D341Med (cell line): ENCODE measurements around the gene GART.

ENCODE experiments used
- DNase-seq: peaks from one replicate; pipeline ENCODE4 v3.0.0; 2012; ENCODE audit warnings: low spot score

GART gene

DNA sequence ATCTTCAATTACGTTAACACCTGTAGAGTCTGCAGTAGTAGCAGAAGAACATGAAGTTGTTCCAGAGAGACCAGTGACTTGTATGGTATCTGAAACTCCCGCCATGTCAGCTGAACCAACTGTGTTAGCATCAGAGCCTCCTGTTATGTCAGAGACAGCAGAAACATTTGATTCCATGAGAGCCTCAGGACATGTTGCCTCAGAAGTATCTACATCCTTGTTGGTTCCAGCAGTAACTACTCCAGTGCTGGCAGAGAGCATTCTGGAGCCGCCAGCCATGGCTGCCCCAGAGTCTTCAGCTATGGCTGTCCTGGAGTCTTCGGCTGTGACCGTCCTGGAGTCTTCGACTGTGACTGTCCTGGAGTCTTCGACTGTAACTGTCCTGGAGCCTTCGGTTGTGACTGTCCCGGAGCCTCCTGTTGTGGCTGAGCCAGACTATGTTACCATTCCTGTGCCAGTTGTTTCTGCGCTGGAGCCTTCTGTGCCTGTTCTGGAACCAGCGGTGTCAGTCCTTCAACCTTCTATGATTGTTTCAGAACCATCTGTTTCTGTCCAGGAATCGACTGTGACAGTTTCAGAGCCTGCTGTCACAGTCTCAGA is 11.2 kb upstream of the GART start:
- DNase-seq = no peak

DNA sequence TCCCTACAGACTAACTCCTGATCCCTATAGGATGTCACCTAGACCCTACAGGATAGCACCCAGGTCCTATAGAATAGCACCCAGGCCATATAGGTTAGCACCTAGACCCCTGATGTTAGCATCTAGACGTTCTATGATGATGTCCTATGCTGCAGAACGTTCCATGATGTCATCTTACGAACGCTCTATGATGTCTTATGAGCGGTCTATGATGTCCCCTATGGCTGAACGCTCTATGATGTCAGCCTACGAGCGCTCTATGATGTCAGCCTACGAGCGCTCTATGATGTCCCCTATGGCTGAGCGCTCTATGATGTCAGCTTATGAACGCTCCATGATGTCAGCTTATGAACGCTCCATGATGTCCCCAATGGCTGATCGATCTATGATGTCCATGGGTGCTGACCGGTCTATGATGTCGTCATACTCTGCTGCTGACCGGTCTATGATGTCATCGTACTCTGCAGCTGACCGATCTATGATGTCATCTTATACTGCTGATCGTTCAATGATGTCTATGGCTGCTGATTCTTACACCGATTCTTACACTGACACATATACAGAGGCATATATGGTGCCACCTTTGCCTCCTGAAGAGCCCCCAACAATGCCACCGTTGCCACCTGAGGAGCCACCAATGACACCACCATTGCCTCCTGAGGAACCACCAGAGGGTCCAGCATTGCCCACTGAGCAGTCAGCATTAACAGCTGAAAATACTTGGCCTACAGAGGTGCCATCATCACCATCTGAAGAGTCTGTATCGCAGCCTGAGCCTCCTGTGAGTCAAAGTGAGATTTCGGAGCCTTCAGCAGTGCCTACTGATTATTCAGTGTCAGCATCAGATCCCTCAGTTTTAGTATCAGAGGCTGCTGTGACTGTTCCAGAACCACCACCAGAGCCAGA is 10.4 kb upstream of the GART start:
- DNase-seq = no peak

DNA sequence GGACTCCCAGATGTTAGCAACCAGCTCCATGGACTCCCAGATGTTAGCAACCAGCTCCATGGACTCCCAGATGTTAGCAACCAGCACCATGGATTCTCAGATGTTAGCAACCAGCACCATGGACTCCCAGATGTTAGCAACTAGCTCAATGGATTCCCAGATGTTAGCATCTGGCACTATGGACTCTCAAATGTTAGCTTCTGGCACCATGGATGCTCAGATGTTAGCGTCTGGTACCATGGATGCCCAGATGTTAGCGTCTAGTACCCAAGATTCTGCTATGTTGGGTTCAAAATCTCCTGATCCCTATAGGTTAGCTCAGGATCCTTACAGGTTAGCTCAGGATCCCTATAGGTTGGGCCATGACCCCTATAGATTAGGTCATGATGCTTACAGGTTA is 9.7 kb upstream of the GART start:
- no peak for DNase-seq

DNA sequence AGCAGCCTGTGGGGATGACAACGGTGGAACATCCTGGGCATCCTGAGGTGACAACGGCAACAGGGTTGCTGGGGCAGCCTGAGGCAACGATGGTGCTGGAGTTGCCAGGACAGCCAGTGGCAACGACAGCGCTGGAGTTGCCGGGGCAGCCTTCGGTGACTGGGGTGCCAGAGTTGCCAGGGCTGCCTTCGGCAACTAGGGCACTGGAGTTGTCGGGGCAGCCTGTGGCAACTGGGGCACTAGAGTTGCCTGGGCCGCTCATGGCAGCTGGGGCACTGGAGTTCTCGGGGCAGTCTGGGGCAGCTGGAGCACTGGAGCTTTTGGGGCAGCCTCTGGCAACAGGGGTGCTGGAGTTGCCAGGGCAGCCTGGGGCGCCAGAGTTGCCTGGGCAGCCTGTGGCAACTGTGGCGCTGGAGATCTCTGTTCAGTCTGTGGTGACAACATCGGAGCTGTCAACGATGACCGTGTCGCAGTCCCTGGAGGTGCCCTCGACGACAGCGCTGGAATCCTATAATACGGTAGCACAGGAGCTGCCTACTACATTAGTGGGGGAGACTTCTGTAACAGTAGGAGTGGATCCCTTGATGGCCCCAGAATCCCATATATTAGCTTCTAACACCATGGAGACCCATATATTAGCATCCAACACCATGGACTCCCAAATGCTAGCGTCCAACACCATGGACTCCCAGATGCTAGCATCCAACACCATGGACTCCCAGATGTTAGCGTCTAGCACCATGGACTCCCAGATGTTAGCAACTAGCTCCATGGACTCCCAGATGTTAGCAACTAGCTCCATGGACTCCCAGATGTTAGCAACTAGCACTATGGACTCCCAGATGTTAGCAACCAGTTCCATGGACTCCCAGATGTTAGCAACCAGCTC is 9.1 kb upstream of the GART start:
- no peak for DNase-seq

DNA sequence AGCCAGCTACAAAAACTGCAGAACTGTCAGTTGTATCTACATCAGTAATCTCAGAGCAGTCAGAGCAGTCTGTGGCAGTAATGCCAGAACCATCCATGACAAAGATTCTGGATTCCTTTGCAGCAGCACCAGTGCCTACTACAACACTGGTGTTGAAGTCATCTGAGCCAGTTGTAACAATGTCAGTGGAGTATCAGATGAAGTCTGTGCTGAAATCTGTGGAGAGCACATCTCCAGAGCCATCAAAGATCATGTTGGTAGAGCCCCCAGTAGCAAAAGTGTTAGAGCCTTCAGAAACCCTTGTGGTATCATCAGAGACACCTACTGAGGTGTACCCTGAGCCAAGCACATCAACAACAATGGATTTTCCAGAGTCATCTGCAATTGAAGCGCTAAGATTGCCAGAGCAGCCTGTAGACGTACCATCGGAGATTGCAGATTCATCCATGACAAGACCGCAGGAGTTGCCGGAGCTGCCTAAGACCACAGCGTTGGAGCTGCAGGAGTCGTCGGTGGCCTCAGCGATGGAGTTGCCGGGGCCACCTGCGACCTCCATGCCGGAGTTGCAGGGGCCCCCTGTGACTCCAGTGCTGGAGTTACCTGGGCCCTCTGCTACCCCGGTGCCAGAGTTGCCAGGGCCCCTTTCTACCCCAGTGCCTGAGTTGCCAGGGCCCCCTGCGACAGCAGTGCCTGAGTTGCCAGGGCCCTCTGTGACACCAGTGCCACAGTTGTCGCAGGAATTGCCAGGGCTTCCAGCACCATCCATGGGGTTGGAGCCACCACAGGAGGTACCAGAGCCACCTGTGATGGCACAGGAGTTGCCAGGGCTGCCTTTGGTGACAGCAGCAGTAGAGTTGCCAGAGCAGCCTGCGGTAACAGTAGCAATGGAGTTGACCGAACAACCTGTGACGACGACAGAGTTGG is 8.2 kb upstream of the GART start:
- DNase-seq = no peak

DNA sequence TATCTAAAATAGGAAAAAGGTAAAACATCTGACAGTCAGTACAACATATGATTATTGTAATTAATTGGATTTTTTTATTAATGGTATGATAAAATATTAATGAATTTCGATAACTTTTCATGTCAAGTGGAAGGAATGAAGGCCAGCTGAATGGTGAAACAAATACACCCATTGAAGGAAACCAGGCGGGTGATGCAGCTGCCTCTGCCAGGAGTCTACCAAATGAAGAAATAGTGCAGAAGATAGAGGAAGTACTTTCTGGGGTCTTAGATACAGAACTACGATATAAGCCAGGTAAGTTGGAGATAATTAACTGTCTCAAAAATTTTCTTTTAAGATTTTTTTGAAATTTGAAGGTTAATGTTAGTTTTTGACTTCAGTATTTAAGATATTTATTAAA is 4.2 kb upstream of the GART start:
- no peak for DNase-seq

DNA sequence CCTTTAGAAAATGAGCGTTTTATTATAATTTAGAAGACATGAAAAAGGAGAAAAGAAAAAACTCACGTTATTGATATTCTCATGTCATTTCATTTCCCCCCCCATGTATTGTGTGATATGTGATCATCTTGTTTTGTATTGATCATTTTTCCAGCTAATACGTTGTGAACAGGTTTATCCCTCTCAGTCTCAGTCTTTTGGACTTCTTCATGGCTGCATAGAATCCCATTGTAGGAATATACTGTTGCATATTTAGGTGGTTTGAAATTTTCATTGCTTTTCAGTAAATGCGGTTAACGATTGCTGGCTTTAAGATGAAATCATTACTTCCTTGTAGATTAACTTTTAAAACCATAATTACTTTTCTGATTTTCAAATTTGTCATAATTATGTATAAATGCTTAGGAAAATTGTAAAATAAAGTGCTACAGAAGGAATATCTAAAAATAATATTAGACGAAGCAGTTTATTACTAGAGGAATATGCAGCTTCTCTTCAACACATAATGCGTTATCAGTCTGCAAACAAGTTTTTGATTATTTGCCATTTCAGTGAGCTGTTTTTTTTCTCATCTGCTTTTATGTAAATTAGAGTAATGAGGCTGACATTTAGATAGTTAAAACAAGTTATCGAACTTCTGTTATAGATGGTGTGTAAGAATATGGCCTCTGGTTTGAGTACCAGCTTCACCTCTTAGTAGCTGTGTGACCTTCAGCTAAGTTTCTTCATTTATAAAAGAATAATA is 2.7 kb upstream of the GART start:
- DNase-seq = no peak

DNA sequence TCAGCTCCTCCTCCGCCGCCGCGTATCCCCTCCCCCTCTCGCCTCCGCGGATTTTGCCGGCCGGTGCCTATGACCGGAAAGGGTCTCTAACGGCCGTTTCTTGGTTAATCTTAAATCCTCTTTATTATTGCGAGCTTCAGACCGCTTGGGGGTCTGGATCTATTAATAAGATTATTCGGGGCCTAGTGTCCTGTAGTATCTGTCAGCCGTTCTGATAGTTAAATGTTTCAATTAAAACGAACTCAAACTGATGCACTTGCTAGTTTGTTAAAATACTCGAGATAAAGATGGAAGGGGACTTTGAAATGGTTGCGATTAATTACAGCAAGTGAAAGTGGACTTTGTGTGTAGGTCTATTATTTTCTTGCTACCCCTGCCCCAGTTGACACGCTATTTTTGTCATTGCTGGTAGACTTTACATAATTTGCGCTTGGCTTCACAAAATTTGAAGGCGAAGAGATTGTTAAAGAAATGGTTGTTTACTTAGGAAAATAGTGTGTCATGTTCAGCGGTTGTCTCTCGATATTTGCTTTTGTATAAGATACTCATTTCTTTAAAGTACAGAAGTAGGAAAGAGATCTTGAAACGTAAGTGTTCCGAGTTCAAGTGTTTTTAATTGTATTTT is 1.7 kb upstream of the GART start:
- no peak for DNase-seq

DNA sequence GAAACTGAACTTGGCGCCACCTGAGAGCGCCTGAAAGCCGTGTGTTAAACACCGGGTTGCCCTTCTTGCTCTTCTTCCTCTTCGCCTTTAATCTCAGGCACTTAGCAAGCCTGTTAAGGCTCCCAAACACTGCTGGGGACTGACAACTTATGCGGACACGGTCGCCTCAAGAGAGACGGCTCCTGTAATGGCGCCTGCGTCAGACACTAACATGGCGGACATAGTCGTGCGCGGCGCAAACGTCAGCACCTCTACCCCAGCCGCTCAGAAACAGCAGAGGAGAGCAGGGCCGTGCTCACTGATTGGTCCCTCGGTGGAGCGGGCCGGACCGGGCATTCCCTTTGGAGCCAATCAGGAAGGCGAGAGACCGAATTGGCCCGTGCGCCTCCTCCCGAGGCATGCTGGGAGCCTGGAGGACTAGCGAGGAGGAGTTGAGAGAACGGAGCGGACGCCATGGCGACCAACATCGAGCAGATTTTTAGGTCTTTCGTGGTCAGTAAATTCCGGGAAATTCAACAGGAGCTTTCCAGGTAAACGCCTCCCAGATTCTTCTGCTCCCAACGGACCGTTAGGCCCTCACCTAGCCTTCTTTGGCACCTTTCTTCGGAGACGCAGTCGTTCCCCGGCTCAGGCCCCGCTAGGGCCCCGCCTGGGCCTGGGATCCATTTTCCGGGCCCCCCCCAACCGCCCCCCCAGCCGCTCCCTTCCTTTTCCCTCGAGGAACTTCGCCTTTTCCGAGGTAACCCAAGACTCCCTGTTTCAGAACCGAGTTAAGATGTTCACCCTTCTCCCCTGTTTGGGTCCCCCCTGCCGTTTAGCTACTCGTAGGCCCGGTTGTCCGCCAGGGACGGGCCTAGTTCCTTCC is 955 bp upstream of the GART start, which contains the start of gene SON:
TSS of gene SON (plus strand) at position 399 of the 865 bp plus-strand sequence. CDS start at position 454, 55 bp downstream.
- peak; percentile 95 for DNase-seq

DNA sequence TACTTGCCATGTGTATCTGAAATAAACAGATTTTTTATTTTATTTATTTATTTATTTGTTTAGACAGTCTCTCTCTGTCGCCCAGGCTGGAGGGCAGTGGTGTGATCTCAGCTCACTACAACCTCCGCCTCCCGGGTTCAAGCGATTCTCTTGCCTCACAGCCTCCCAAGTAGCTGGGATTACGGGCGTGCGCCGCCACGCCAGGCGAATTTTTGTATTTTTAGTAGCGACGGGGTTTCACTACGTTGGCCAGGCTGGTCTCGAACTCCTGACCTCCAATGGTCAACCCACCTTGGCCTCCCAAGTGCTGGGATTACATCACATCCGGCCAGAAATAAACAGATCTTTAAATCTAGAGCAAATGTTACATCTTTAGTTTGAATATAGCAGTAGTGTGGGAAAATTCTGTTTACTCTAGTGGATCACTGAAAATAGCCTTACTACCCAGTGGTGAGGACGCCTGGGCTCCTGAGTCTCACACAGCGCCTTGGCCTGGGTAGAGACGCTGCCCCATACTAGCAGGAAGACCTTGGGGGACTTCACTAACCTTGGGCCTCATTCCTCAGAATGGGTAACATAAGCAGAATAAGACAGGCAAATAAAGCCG is 709 bp downstream of the GART start:
- DNase-seq = no peak

DNA sequence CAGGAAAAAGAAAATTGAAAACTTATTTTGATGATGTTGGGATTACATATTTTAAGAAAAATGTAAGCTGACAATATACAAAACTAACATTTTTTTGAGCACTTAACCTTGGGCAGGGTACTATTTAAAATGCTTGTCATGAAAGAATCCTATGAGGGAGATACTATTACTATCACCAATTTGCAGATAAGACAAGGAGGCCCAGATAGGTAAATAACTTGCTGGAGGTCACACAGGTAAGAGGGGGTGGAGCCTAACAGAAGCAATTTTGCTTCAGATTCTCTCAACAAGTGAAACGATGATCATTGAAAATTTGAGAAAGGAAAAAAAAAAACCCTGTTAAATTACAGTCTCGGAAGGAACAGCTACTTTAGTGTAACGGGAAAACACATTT is 1.2 kb downstream of the GART start:
- no peak for DNase-seq

DNA sequence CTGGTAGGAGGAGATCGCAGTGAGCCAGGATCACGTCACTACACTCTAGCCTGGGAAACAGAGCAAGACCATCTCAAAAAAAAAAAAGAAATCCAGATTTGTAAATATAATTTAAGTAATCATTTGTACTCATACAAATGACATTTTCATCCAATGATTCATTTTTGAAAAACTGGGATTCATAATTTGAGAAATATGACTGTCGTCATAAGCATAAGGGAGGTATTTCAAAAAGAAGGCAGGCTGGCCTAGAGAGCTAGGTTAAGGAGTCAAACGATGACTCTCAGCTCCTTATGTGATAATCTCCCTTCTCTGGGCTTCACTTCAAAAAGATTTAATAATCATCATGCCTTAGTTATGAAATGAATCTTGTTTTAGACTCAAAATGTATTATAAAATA is 2.3 kb downstream of the GART start:
- no peak for DNase-seq

DNA sequence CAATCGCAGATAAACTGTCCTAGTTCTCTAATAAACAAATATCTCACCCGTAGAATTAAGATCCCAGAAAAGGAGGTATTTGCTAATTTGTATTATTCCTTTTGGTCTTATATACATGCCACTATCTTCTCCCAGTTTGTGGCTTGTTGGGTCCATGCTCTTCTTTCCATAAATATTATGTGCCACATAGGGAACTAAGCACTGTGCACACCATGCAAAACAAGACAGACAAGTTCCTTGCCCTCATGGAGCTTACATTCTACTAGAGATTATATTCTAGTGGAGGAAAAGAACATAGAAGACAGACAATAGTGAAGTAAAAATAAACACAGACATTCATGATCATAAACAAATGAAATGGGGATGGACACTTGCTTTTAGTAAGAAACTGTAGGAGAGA is 4.7 kb downstream of the GART start:
- no peak for DNase-seq

DNA sequence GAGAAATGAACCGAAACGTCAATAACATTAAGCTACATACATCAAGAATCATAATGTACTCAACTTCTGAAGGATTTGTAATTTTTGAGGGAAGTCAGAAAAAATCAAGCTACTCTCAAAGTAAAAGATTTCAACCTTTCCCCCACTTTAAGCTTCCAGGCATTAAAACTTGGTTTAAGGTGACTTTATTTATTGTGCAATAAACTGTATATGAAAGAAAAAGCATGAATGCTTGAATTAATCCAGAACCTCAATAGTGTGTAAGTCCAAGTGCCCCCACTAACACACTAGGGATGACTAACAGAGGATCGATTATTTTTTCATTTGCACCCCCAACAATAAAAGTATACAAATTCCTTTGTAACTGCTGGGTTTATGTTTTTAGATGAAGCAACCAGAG is 10.9 kb downstream of the GART start:
- DNase-seq = no peak

DNA sequence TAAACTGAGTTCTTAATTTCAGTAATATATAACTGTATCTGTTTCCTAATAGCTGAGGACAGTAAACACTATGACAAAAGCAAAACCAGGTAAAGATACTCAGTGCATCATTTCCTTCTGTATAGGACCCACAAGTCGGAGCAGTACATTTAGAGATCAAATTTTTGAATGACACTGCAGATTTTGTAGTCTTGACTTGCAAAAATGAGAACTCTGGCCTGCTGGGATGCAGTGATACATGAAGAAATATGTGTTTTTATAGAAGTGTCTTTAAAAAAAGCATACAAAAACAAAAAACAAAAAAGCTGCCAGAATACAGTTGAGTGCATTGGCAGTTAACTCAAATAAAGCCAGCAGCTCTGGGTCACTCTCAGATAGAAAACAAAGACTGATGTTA is 19.0 kb downstream of the GART start:
- no peak for DNase-seq

DNA sequence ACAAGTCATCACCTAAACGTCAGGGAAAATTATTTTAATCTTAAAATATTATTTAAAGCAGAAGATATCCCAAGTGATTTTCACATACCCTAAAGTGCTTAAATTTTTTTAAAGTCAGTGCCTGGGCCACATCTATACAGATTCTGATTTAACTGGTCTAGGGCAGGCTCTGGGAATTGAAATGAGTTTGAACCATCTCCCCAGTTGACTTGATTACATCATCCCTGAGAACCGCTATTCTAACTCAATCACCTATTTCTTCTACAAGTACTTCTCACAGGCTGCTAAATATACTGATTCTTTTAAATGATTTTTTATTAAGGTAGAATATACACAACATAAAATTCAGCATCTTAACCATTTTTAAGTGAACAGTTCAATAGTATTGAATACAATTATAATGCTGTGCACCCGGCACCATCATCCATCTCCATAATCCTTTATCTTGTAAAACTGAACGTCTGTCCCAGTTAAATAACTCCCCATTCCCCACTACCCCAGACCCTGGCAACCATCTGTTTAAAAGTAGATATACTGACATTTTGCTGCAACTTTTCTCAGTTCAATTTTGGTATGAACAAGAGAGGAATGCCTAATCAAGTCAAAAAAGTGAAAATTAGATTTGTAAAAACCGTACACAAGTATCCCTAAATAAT is 19.5 kb downstream of the GART start:
- no peak for DNase-seq

DNA sequence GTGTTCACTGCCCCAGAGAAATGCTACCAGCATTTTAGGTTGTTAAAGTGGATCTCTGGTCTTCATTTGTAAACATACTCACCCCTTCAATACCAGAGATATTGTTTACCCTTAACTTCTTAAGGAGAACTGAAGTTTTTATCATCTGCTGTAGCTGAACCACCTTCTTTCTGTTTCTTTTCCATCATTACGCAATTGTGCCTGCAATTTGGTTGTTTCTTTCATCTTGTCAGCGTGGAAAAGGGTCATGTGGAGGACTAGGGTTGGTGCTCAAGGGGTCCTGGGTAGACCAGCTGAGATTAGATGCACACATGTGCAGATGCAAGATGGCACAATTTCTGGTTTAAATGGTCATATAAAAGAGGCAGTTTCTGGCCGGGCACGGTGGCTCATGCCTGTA is 23.0 kb downstream of the GART start:
- DNase-seq = no peak

DNA sequence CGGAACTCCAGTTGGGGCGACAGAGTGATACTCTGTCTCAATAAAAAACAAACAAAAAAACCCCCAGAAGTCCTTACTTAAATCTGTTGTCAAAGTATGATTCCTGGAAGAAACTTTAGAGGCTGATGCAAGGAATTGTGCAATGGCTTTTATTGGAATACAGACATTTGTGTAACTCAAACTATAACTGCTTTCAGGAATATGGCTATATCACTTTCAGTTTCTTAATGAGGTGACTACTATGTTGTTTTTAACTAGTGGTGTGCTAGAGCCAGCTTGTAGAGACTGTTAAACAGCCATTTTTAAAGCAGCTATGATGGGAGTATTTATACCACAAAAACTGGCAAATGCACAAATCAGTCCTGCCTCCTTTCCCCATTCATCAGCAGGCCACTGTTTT is 27.7 kb downstream of the GART start:
- DNase-seq = no peak
